Measurements from ENCODE around the gene ANO10. TPM values are rescaled to one million over a fixed set of nuclear protein-coding genes. Genes with fewer than 3 reads are reported as not detected.

The ANO10 gene
- total and polyA plus RNA-seq, 2 donors (not counting 1 experiment from before 2014, with no cell fraction given) = 1.9 to 10.6 TPM

DNA sequence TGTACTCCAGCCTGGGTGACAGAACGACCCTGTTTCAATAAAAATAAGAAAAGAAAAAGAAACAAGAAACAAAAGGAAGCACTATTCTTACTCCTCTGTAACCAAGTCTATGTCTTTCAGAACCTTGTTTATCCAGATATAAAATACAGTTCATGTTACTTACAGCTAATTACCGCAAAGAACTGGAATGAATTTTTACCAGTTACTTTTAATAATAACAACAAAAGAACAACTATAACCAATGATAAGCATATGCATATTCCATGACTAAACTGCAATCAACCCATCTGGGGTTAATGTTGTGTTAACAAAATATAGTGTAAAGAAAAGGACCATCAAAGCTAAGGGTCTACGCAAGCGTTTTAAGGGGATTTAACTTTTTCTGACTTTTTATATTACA, 212.3 kb downstream of the ANO10 start:
- H3K4me2 ChIP-seq (replicated peaks; ENCODE audit: low read depth, low read length, poor library complexity, severe bottlenecking) = no peak overlapping the region
- peaks cover 0 to 5% (median 0%) of the 10 kb centered on the region in 3 donors for H3K9me3 ChIP-seq (ENCODE audit: control extremely low read depth in 1 of 3, control insufficient read depth in 2 of 3, insufficient read depth in 1 of 3, low read length in 2 of 3)
- ChIA-PET POLR2A (no interaction called here), CTCF (no interaction called here)
- no peaks in the 10 kb centered on the region for H3K27me3 Mint-ChIP-seq
- no peak overlapping the region for H2AFZ ChIP-seq (ENCODE audit: insufficient read depth, low read depth, low read length, poor library complexity, severe bottlenecking)
- no peak overlapping the region for H3K9ac ChIP-seq (ENCODE audit: low read length)
- no peak overlapping the region for H3K27ac ChIP-seq (ENCODE audit: low read length in 2 of 2)
- H4K20me1 ChIP-seq (ENCODE audit: control insufficient read depth, insufficient read depth, low read length, poor library complexity, severe bottlenecking) = no peaks in the 10 kb centered on the region
- H3K9me3 Mint-ChIP-seq (ENCODE audit: insufficient read depth) = no peaks in the 10 kb centered on the region
- DNase-seq (no peak), ATAC-seq (ENCODE audit: low read depth) (no peak)
- no peak overlapping the region for H3K4me3 ChIP-seq (ENCODE audit: control extremely low read depth in 1 of 5, extremely low read depth in 1 of 5, insufficient read depth in 1 of 5, low read depth in 2 of 5, low read length in 4 of 5)
- H3K4me3 Mint-ChIP-seq = no peak overlapping the region
- no peaks in the 10 kb centered on the region for H3K4me1 ChIP-seq (ENCODE audit: control insufficient read depth in 2 of 2, insufficient read depth in 2 of 2, low read length in 2 of 2)
- WGBS (ENCODE audit: insufficient coverage) = 80% methylated on average over 1 of the region's 4 CpGs
- no peaks in the 10 kb centered on the region for H3K79me2 ChIP-seq (ENCODE audit: control insufficient read depth, insufficient read depth, low read length)
- H3K4me1 Mint-ChIP-seq = no peaks in the 10 kb centered on the region
- intact Hi-C loops (cut with micrococcal nuclease) = no loop called here
- no peak overlapping the region for H3K27ac Mint-ChIP-seq
- H3K27me3 ChIP-seq (replicated peaks in 1 of 4; ENCODE audit: control extremely low read depth in 1 of 4, control insufficient read depth in 3 of 4, insufficient read depth in 4 of 4, low read length in 3 of 4) = no peaks in the 10 kb centered on the region
- H3K36me3 ChIP-seq (replicated peaks in 1 of 2; ENCODE audit: control extremely low read depth in 1 of 2, control insufficient read depth in 1 of 2, extremely low read depth in 1 of 2, insufficient read depth in 2 of 2, low read length in 1 of 2) = no peaks in the 10 kb centered on the region
- no peak for TF ChIP-seq EZH2 (IDR thresholded peaks at IDR 0.05; ENCODE audit: borderline replicate concordance, insufficient read depth, low read depth, low read length, poor library complexity, severe bottlenecking)
- TF ChIP-seq, protein P1, sequence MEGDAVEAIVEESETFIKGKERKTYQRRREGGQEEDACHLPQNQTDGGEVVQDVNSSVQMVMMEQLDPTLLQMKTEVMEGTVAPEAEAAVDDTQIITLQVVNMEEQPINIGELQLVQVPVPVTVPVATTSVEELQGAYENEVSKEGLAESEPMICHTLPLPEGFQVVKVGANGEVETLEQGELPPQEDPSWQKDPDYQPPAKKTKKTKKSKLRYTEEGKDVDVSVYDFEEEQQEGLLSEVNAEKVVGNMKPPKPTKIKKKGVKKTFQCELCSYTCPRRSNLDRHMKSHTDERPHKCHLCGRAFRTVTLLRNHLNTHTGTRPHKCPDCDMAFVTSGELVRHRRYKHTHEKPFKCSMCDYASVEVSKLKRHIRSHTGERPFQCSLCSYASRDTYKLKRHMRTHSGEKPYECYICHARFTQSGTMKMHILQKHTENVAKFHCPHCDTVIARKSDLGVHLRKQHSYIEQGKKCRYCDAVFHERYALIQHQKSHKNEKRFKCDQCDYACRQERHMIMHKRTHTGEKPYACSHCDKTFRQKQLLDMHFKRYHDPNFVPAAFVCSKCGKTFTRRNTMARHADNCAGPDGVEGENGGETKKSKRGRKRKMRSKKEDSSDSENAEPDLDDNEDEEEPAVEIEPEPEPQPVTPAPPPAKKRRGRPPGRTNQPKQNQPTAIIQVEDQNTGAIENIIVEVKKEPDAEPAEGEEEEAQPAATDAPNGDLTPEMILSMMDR (IDR thresholded peaks at IDR 0.05) = no peak

DNA sequence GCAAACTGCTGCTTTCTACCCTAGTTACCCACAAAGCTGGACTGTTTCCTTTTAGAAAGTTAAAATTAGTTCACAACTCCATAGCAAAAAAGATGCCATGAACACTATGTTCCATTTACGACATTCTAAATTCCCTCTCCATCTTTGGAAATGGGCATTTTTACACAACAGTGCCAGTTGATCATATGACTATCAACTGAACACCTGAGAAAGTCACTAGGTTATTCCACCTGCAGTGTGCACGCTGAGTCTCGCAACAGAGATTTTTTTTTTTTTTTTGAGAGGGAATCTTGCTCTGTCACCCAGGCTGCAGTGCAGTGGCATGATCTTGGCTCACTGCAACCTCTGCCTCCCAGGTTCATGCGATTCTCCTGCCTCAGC, 215.2 kb downstream of the ANO10 start:
- no peak overlapping the region for H3K27ac Mint-ChIP-seq
- Histone ChIP-seq H3K27ac (ENCODE audit: low read length in 2 of 2) (no peak overlapping the region), H3K9ac (ENCODE audit: low read length) (no peak overlapping the region), H3K4me3 (ENCODE audit: control extremely low read depth in 1 of 5, extremely low read depth in 1 of 5, insufficient read depth in 1 of 5, low read depth in 2 of 5, low read length in 4 of 5) (no peak overlapping the region), H3K4me1 (ENCODE audit: control insufficient read depth in 2 of 2, insufficient read depth in 2 of 2, low read length in 2 of 2) (no peaks in the 10 kb centered on the region), H3K9me3 (ENCODE audit: control extremely low read depth in 1 of 3, control insufficient read depth in 2 of 3, insufficient read depth in 1 of 3, low read length in 2 of 3) (no peaks in the 10 kb centered on the region), H3K79me2 (ENCODE audit: control insufficient read depth, insufficient read depth, low read length) (no peaks in the 10 kb centered on the region), H3K27me3 (replicated peaks in 1 of 4; ENCODE audit: control extremely low read depth in 1 of 4, control insufficient read depth in 3 of 4, insufficient read depth in 4 of 4, low read length in 3 of 4) (no peaks in the 10 kb centered on the region), H3K36me3 (replicated peaks in 1 of 2; ENCODE audit: control extremely low read depth in 1 of 2, control insufficient read depth in 1 of 2, extremely low read depth in 1 of 2, insufficient read depth in 2 of 2, low read length in 1 of 2) (no peaks in the 10 kb centered on the region), H4K20me1 (ENCODE audit: control insufficient read depth, insufficient read depth, low read length, poor library complexity, severe bottlenecking) (no peaks in the 10 kb centered on the region), H2AFZ (ENCODE audit: insufficient read depth, low read depth, low read length, poor library complexity, severe bottlenecking) (no peak overlapping the region), H3K4me2 (replicated peaks; ENCODE audit: low read depth, low read length, poor library complexity, severe bottlenecking) (no peak overlapping the region)
- no peaks in the 10 kb centered on the region for H3K9me3 Mint-ChIP-seq (ENCODE audit: insufficient read depth)
- no peak overlapping the region for H3K4me3 Mint-ChIP-seq
- no peak for TF ChIP-seq EZH2 (IDR thresholded peaks at IDR 0.05; ENCODE audit: borderline replicate concordance, insufficient read depth, low read depth, low read length, poor library complexity, severe bottlenecking)
- TF ChIP-seq, protein P1 (IDR thresholded peaks at IDR 0.05) = no peak
- 84% methylated on average over 2 of the region's 4 CpGs for WGBS (ENCODE audit: insufficient coverage)
- ATAC-seq (ENCODE audit: low read depth) (no peak), DNase-seq (no peak)
- no peaks in the 10 kb centered on the region for H3K27me3 Mint-ChIP-seq
- ChIA-PET CTCF (no interaction called here), POLR2A (no interaction called here)
- intact Hi-C loops (cut with micrococcal nuclease) = no loop called here
- H3K4me1 Mint-ChIP-seq = no peaks in the 10 kb centered on the region

All from B cell (primary cell).